Stimulated activated naive CD4-positive, alpha-beta T cell (primary cell): ENCODE results near the gene MISP.
"Not testable (repeated sequence)": the region's sequence is repeated elsewhere in the genome, so short reads cannot be mapped to it uniquely, and the experiment has no call there.

Experiments used
- DNase-seq, 6 experiments: peaks; one replicate each; lab custom pipeline; 2025; lab: John Stamatoyannopoulos, UW

Gene MISP, protein sequence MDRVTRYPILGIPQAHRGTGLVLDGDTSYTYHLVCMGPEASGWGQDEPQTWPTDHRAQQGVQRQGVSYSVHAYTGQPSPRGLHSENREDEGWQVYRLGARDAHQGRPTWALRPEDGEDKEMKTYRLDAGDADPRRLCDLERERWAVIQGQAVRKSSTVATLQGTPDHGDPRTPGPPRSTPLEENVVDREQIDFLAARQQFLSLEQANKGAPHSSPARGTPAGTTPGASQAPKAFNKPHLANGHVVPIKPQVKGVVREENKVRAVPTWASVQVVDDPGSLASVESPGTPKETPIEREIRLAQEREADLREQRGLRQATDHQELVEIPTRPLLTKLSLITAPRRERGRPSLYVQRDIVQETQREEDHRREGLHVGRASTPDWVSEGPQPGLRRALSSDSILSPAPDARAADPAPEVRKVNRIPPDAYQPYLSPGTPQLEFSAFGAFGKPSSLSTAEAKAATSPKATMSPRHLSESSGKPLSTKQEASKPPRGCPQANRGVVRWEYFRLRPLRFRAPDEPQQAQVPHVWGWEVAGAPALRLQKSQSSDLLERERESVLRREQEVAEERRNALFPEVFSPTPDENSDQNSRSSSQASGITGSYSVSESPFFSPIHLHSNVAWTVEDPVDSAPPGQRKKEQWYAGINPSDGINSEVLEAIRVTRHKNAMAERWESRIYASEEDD

DNA sequence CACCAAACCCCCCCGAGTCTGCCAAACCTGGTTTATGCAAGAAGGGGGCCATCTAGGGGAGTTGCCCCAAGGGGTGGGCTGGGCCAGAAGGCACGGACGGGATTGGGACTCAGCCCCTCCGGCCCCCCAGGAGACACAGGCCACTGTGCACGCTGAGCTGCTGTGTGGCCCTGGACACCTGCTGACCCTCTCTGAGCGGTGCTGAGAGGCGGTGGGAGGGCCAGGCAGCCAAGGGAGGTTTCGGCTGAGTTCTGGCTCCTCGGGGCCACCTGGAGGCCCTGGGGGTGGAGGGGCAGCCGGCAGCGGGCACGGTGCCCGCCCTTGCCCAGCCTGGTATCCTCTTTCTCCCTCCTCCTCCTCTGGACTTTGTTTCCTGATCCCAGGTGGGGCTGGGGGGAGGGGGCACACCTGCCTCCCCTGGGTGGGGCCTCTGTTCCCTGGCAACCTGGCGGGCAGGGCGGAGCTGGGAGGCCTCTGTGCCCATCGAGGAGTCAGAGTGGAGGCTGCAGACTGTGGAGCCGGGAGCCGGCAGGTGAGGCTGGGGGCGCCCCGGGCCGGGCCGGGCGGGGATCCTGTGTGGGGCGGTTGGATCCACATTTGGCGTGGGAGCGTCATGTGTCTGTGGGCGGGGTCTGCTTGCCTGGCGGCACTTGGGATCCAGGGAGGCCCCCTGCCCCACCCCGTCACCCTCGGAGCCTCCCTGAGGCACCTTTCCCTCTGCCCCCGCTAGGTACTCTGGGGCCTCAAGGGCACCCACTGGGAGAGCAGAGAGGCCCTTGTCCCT is at the start of gene MISP:
Gene MISP, plus strand, starts transcription at position 473 of the 784 bp plus-strand sequence. CDS start 5,835 bp downstream, outside the sequence.
- DNase-seq = no peak

GRCh38 chr19:702847-703246 is 48.1 kb upstream of the MISP start:
- DNase-seq = not testable (repeated sequence)

DNA sequence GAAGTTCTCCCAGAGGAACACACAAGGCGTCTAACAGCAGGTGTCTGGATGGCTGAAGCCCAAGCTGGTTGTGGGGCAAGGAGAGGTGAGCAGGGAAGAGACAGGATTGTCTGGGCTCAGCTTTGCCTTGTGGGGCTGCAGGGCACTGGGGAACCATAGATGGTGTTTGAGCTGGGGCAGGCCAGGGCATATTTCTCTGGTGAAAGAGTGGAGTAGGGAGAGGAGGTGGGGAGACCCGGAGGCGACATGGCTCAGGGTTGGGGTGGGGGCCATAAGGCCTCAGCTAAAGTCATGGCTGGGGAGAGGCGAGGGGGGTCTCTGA is 47.6 kb upstream of the MISP start:
- DNase-seq = no peak

GRCh38 chr19:703651-704446 is 47.1 kb upstream of the MISP start:
- DNase-seq = peak; percentile 29 to 83 (median 66)

GRCh38 chr19:704447-704741 is 46.5 kb upstream of the MISP start:
- DNase-seq = no peak

GRCh38 chr19:708154-709143 is 42.5 kb upstream of the MISP start, which contains the start of gene PALM:
Gene PALM (plus strand): TSS chr19:708935. CDS start chr19:709147, 212 bp downstream.
- no peak for DNase-seq

DNA sequence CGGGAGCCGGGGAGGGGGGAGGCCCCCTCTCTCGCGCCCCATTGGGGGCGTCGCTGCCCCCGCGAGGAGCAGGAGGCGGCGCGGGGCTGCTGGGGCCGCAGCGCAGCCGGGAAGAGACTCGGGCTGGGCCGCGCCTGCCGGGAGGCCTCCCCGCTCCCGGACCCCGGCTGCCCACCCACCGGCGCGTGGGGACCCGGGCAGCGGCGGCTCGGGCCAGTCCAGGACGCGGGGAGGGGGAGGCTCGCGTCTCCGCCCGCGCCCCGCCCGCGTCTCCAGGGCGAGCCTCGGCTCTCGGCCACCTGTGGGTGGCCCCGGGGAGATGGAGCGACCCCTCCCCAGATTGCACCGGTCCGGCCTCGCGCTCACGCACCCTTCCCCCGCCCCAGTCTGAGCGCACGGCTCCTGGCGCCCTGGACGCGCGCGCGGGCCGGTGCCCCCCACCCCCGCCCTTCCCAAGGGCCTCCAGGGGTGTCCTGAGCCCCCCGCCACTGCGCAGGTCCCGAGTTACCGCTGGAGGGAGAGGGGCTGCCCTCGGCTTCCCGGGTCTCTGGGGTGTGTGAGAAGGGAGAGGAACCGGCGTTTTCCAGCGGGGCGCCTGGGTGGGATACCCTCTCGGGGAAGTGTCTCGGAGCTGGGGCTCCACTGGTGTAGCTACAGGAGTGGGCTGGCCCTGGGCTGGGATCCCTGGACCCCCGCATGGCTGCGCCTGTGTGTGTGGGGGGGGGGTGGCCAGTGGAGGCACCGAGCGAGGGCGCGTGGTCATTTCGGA is 41.5 kb upstream of the MISP start:
- DNase-seq = no peak

DNA sequence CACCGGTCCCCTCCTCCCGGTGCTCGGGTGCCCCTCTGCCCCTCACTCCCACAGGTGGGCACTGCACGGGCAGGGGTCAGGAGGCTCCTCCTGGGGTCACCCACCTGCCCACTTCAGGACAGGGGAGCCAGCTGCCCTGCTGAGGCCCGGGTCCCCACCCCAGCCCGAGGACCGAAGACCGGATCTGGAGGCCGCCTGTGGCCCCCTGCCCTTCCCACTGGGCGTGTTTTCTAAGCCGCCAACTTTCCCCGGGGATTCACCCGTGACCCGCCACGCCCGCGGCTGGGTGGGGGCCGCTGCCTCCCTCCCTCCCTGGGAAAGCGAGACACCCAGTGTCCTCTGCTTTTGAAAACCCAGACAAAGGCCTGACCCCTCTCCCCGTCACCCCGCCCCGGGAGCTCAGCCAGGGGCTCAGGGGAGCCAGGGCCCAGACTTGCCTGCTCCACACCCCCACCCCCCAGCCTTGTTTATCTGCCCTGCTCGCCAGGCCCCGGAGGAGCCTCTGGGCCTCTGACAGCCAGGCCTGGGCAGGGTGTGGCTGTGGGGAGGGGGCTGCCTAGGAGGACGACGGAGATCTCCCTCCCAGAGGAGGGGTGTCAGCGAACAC is 40.8 kb upstream of the MISP start:
- no peak for DNase-seq

DNA sequence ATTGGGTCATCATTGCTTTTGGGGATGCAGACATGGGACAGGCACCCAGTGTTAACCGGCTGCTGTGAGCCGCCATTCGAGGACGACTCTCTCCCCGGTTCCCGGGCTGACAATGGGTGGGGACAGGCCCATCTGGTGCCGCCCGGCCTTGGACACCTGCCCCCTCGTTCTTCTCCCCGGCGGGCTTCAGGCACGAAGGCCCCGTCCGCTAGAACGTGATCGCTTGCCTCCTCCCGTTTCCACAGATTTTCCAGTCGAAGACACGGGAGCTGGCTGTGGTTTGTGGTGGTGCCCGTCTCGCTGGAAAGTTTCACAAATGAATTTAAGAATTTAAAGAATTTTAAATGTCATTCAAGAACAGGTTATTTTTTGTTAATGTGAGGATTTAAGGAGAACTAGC is 40.1 kb upstream of the MISP start:
- DNase-seq = no peak

DNA sequence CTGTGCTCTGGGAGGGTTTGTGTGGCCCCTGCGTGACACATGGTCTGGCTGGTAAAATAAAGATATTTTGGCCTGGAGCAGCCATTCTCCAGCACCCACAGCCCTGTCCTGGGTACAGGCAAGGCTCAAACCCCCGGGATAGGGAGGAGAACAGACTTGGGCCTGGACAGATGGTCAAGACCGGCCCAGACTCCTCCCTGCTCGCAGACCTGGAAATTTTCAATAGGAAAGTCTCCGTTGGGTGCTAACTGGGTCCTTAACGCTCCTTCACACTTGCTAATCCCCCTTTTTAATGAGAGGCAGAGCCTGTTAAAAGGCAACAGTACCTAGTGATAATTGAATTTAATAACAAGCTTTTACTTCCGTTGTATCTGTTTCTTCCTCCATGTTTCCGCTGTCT is 39.7 kb upstream of the MISP start:
- DNase-seq = no peak

GRCh38 chr19:715347-715746 is 35.6 kb upstream of the MISP start:
- DNase-seq = no peak

GRCh38 chr19:718251-718951 is 32.5 kb upstream of the MISP start:
- DNase-seq = no peak

- no peak for DNase-seq
Observed at GRCh38 chr19:718991-719512, 31.9 kb upstream of the MISP start.

- DNase-seq = no peak
Observed at GRCh38 chr19:719636-720344, 31.1 kb upstream of the MISP start.

GRCh38 chr19:720345-721160 is 30.4 kb upstream of the MISP start:
- DNase-seq = no peak

- no peak for DNase-seq
Observed at GRCh38 chr19:722553-723101, 28.3 kb upstream of the MISP start.

GRCh38 chr19:723247-723646 is 27.7 kb upstream of the MISP start:
- no peak for DNase-seq
